RPMI8226 (cell line): Measurements from ENCODE around the gene DIPK1B.
A peak's percentile ranks its signal among the peaks of the same experiment; 100 is the strongest.

Experiments used
- DNase-seq: peaks from one replicate; pipeline ENCODE4 v3.0.0-alpha.2; 2015

The DIPK1B gene

DNA sequence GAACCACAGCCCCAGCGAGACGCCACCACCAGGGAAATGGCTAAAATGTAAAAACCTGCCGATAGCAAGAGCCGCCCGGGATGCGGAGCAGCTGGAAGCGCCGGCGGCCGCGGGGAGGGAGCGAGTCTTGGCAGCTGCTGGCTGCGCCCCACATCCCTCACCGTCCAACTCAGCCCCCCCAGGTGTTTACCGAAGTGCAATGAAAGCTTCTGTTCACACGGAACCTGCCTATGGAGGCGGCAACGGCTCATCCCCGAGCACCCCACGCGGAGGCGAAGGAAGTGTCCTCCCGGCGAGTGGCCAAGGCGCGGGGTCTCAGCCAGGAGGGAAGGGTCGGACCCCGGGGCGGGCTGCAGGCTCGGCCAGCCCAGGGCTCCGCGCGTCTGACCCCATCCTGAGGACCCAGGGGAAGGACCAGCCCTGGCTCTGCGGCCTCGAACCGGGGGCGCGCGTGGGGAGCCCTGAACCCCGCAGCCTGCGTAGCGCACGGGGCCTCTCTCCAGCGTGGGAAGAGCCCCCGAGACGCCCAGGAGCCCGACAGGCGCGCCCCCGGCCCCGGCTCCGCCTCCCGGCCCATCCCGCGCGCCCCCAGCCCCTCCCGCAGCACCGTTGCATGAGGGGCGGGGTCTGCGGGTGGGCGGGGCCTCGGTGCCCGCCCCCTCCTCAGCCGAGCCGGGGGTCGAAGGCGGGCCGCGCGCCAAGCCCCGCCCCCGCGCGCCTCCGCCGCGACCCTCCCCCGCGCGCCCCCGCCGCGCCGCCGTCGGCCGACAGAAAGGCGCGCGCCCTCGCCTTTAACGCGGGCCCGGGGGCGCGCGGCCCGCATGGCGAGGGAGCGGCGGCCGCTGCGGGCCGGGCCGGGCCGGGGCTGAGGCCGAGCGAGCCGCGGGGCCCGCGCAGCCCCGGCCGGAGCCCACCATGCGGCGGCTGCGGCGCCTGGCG lies at the start of gene DIPK1B:
DIPK1B (plus strand) TSS at position 822 of the 939 bp plus-strand sequence; CDS start at position 916, 94 bp downstream.
- DNase-seq, result peak; percentile 77

- DNase-seq, result no peak
These were observed 49.5 kb upstream of the DIPK1B start, which contains the start of gene EGFL7 for GRCh38 chr9:136662656-136663581. TSS of gene EGFL7 (plus strand) at chr9:136662916. CDS start at chr9:136668283, 5,367 bp downstream.

- DNase-seq, result no peak
These were observed 48.1 kb upstream of the DIPK1B start for GRCh38 chr9:136664000-136664915.

- peak; percentile 87 for DNase-seq
These were observed 47.2 kb upstream of the DIPK1B start for GRCh38 chr9:136665111-136665703.

- peak; percentile 69 for DNase-seq
These were observed 46.5 kb upstream of the DIPK1B start for GRCh38 chr9:136665704-136666371.

DNA sequence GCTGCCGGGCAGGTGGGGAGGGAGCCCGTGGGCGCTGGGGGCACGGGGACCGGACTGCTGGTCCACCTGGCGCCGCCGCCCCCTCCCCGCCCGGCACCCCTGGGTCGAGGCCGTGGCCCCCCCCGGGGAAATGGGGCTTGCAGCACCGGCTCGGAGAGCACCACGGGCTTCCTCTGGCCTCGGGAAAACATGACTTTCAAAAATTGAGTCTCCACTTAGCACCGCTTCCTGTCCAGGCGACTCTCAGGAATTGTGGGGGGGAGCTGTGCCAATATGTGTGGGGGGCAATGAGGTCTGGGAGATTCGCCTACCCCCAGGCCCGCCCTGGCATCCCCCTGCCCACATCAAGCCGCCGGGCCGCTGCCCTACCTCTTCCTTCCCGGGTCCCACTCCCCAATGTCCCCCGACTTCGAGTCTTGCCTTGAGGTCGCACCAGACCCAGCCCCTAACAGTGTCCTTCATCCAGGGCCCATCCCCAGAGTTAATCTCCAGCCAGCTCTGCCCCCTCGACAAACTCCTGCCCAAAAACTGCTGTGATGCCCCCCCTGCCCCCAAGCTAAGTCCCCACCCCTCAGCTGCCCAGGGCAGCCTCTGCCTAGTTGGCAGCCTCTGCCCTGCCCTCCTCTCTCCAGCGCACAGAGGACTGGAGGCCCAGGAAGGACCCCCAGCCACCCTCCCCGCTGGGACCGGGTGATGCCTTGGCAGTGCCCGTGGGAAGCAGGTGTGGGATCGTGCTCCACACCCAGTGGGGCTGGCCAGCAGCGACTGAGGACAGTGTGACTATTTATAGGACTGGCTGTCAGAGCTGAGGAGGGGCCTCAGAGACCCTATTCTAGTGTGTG lies 45.8 kb upstream of the DIPK1B start:
- DNase-seq, result no peak

DNA sequence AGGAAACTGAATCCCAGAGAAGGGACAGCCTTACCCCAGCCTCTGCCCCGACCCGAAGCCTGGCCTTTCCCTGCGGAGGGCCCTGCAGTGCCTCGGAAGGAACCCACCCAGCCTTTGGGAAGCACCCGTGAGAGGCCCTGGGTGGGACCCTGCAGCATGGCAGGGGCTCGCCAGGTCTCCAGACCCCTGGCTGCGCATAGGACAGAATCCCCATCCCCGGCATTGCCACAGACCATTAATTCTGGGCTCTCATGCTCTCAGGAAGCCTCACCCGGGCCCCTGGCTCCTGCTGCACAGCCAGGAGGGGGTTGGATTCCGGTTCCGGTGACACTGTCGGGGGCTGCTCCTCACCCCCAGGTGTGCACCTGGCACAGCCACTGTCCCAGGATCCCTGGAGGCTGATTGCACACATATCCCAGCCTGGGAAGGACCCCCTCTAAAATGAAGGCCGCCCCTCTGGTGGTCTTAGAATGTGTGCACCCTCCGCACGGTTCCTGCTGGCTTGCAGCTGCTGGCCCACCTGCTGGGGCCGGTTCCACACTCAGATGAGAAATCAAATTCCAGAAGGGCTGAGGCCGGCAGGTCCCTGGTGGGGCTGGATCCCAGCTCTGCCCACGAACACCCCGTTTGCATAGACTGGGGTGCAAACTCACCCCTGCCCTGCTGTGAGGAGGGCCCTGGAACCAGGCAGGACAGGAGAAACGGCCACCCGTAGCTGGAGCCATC lies 45.0 kb upstream of the DIPK1B start:
- DNase-seq, result no peak

DNA sequence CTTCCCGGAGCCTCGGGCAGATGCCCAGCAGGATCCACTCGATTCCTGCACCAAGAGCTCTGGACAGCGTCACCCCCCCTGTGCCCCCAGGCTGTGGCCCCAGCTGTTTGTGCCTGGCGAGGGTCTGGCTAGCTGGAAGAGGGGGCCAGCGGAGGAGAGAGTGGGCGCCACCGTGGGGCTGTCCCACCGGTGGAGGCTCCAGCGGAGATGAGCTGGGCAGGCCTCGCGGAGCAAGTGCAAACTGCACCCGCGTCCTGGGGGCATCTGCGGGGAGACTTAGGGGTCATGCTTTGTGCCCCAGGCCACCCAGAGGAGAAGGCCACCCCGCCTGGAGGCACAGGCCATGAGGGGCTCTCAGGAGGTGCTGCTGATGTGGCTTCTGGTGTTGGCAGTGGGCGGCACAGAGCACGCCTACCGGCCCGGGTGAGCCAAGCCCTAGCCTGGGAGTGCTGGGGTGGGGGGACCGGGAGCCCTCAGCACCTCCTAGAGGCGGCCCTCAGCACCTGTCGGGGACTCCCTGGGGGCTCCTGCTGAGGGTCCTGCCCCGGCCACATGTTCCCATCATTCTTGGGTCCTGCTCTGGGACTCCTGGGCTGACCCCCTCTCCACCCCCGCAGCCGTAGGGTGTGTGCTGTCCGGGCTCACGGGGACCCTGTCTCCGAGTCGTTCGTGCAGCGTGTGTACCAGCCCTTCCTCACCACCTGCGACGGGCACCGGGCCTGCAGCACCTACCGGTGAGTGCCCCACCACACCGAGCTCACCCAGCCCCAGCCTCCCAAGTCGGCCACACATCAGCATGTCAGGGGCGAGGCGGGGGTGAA lies 44.2 kb upstream of the DIPK1B start:
- no peak for DNase-seq

DNA sequence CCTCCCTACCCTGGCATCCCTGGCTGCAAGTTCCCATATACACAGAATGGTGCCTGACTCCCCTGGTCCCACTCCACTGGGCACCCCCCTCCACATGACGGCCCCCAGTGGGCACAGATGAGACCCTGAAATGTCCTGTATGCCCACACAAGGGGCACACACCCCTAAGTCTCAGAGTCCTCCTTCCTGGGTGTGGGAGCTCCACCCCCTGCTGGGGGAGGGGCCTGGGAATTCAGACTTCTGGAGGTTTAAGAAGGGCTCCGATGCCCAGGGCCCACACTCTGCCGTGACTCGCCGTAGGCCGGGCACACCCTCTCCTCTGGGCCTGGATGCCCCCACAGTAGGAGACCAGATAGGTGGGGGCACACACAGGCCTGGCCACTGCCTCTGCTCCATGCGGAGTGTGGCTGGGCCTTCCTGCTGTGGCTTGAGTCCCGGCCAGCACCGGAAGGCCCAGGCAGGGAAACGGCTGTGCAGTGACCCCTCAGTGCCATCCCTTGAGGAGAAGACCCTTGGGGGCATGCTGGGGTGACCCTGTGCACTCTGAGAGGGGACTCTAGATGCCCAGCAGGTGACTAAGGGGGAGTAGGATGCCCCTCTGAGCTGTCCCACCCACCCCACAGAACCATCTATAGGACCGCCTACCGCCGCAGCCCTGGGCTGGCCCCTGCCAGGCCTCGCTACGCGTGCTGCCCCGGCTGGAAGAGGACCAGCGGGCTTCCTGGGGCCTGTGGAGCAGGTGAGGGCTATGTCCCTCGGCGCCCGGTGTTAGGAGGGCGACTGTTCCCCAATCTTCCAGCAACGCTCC lies 43.2 kb upstream of the DIPK1B start:
- no peak for DNase-seq

- no peak for DNase-seq
These were observed 42.4 kb upstream of the DIPK1B start for GRCh38 chr9:136669791-136670464.

GRCh38 chr9:136670576-136671253 lies 41.7 kb upstream of the DIPK1B start:
- DNase-seq, result no peak

DNA sequence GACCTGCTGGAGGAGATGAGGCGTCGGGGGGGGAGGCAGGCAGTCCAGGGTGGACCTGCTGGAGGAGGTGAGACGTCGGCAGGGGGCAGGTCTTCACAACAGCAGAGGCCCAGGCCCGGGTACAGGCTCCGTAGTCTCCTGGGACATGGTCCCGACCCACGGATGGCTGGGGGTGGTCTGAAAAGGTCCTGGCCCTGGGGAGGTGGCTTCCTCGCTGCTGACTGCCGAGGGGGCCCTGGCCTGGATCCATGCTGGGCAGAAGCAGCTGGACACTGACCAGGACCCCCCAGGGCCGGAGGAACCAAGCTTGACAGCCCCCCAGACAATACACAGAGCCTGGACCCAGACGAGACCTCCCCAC lies 41.1 kb upstream of the DIPK1B start:
- DNase-seq, result no peak

- peak; percentile 71 for DNase-seq
These were observed 40.5 kb upstream of the DIPK1B start for GRCh38 chr9:136671646-136672430.

- DNase-seq, result no peak
These were observed 39.8 kb upstream of the DIPK1B start for GRCh38 chr9:136672431-136673087.
